Stimulated activated naive CD8-positive, alpha-beta T cell treated with anti-CD3 and anti-CD28 coated beads, Interleukin-15, Interleukin-2, amounts not matched to agents 100 ng/mL and 50 ng/mL, for 24 hours (primary cell): ENCODE measurements around the gene BEGAIN.

ENCODE experiments used
- H3K27ac Mint-ChIP-seq: one replicate; pipeline ENCODE4 v1.8.0; 2021; ENCODE audit warnings: mild to moderate bottlenecking, mixed read lengths
- H3K27me3 Mint-ChIP-seq: one replicate; pipeline ENCODE4 v1.8.0; 2021; ENCODE audit warnings: mixed read lengths
- H3K36me3 Mint-ChIP-seq: one replicate; pipeline ENCODE4 v1.8.0; 2021; ENCODE audit warnings: low read depth, mixed read lengths
- H3K4me1 Mint-ChIP-seq: one replicate; pipeline ENCODE4 v1.8.0; 2021; ENCODE audit warnings: low read depth, mixed read lengths
- H3K4me3 Mint-ChIP-seq: one replicate; pipeline ENCODE4 v1.8.0; 2021; ENCODE audit warnings: mild to moderate bottlenecking, mixed read lengths
- H3K9me3 Mint-ChIP-seq: one replicate; pipeline ENCODE4 v1.8.0; 2021; ENCODE audit warnings: mixed read lengths

BEGAIN gene

GRCh38 chr14:100540141-100540925 is 46.9 kb downstream of the BEGAIN start:
- H3K9me3 Mint-ChIP-seq = no peaks in the 10 kb centered on the region
- H3K27ac Mint-ChIP-seq = no peak overlapping the region
- no peaks in the 10 kb centered on the region for H3K27me3 Mint-ChIP-seq
- H3K4me3 Mint-ChIP-seq = no peak overlapping the region
- H3K4me1 Mint-ChIP-seq = no peaks in the 10 kb centered on the region
- H3K36me3 Mint-ChIP-seq = no peaks in the 10 kb centered on the region

GRCh38 chr14:100539766-100540140 is 47.5 kb downstream of the BEGAIN start:
- Mint-ChIP-seq H3K27me3 (no peaks in the 10 kb centered on the region), H3K36me3 (no peaks in the 10 kb centered on the region)

DNA sequence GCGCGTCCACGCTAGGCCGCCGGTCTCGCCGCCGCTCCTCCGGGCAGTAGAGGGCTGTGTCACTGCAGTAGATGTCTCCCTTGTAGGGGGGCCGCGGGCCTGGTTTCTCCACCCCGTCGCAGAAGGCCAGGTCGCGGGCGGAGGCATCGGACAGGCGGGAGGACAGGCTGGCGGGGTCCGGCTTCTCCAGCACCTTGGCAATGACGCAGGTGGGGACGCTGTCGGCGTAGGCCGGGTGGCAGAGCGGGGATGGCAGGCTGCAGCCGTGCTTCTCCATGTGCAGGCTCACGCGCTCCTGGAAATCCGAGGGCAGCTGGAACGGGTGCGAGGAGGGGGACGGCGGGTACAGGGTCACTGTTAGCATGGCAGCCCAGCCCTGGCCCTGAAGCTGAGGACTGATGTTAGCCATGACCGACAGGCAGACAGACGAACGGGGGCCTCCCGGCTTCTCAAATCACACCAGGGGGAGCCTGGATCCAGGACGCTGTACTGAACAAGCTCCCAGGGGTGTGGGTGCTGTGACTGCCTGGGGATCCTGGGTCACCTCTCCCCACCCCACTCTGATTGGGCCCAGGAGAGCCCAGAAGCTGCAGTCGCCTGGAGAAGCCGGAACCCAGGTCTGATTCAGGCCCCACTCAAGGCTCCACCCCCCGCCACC is 48.1 kb downstream of the BEGAIN start:
- no peaks in the 10 kb centered on the region for H3K36me3 Mint-ChIP-seq
- H3K27me3 Mint-ChIP-seq = no peaks in the 10 kb centered on the region
- H3K4me3 Mint-ChIP-seq = no peak overlapping the region
- no peak overlapping the region for H3K27ac Mint-ChIP-seq
- H3K4me1 Mint-ChIP-seq = no peaks in the 10 kb centered on the region
- H3K9me3 Mint-ChIP-seq = no peaks in the 10 kb centered on the region

More at GRCh38 chr14:100539766-100540140, 47.5 kb downstream of the BEGAIN start:
- Mint-ChIP-seq H3K27ac (no peak overlapping the region), H3K4me1 (no peaks in the 10 kb centered on the region), H3K9me3 (no peaks in the 10 kb centered on the region), H3K4me3 (no peak overlapping the region)

DNA sequence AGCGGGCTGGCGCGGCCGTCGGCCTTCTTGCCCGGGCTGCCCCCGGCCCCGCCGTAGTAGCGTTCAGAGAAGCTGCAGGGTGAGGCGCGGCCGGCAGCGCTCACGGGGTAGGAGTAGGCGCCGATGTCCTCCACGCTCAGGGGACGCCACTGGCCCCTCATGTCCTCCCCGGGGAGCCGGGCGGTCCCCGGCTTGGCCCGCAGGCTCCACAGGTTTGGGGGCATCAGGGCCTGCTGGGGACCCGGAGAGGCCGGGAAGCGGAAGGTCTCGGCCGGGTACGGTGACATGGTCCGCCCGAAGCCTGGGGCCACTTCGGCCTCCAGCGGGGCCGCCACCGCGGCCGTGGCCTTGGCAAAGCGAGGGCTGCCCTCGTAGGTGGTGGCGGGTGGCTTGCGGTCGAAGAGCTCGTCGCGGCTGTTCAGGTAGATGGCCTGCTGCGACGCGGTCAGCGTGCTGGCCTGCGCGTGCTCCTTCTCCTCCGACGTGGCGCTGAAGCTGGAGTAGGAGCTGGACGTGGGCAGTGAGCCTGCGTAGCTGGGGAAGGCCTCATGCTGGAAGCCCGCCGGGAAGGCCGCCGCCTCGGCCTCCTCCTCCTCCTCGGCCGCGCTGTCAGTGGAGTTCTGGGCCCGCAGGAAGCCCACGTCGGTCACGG is 48.7 kb downstream of the BEGAIN start:
- Mint-ChIP-seq H3K36me3 (no peaks in the 10 kb centered on the region), H3K4me3 (no peak overlapping the region), H3K27me3 (no peaks in the 10 kb centered on the region), H3K27ac (no peak overlapping the region), H3K9me3 (no peaks in the 10 kb centered on the region), H3K4me1 (no peaks in the 10 kb centered on the region)

GRCh38 chr14:100537446-100538350 is 49.5 kb downstream of the BEGAIN start:
- H3K9me3 Mint-ChIP-seq = no peaks in the 10 kb centered on the region
- no peaks in the 10 kb centered on the region for H3K27me3 Mint-ChIP-seq
- no peaks in the 10 kb centered on the region for H3K4me1 Mint-ChIP-seq
- no peak overlapping the region for H3K27ac Mint-ChIP-seq
- H3K4me3 Mint-ChIP-seq = no peak overlapping the region
- no peaks in the 10 kb centered on the region for H3K36me3 Mint-ChIP-seq

DNA sequence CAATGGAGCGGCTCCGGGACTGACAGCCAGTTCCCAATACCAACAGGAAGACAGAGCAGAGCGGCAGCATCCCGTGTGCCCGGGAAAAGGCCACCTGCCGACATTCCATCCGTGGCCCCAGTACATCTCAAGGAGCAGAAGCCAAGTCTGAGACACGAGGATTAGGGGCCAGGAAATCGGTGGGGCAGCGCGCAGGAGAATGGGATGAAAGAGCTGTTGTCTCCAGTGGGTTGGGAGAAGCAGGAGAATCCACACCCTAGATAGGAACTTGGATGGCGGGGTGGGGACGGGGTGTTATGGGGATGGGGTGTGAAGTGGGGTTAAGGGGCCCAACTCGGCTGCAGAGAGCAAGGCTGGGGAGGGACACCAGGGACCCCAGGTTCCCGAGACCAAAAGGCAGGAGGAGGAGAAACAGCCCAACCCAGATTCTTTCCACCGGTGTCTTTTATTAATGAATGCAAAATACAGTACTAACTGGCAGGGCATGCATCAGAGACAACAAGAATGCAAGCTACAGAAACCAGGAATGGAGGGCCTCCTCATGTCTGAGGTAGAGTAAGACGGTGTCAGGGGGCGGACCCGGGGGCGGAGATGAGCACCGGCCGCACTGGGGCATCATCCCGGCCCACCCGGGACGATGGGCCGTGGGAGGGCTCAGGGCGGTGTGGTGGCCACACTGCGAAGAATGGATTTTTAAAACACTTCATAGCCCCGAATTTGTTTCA is 50.3 kb downstream of the BEGAIN start:
- H3K27me3 Mint-ChIP-seq = no peaks in the 10 kb centered on the region
- no peak overlapping the region for H3K27ac Mint-ChIP-seq
- no peaks in the 10 kb centered on the region for H3K9me3 Mint-ChIP-seq
- no peak overlapping the region for H3K4me3 Mint-ChIP-seq
- H3K4me1 Mint-ChIP-seq = no peaks in the 10 kb centered on the region
- no peaks in the 10 kb centered on the region for H3K36me3 Mint-ChIP-seq

- Mint-ChIP-seq H3K4me1 (no peaks in the 10 kb centered on the region), H3K36me3 (no peaks in the 10 kb centered on the region), H3K4me3 (no peak overlapping the region), H3K27ac (no peak overlapping the region), H3K27me3 (no peaks in the 10 kb centered on the region), H3K9me3 (no peaks in the 10 kb centered on the region)
Measured at GRCh38 chr14:100536121-100536510, 51.1 kb downstream of the BEGAIN start.

GRCh38 chr14:100535287-100536120 is 51.7 kb downstream of the BEGAIN start:
- Mint-ChIP-seq H3K27ac (no peak overlapping the region), H3K4me1 (no peaks in the 10 kb centered on the region), H3K9me3 (no peaks in the 10 kb centered on the region), H3K4me3 (no peak overlapping the region), H3K27me3 (no peaks in the 10 kb centered on the region), H3K36me3 (no peaks in the 10 kb centered on the region)

GRCh38 chr14:100534528-100535286 is 52.5 kb downstream of the BEGAIN start:
- Mint-ChIP-seq H3K4me1 (no peaks in the 10 kb centered on the region), H3K27ac (no peak overlapping the region), H3K36me3 (no peaks in the 10 kb centered on the region)

GRCh38 chr14:100533656-100534485 is 53.3 kb downstream of the BEGAIN start:
- Mint-ChIP-seq H3K4me3 (no peak overlapping the region), H3K27me3 (no peaks in the 10 kb centered on the region), H3K4me1 (no peaks in the 10 kb centered on the region), H3K27ac (no peak overlapping the region), H3K36me3 (no peaks in the 10 kb centered on the region), H3K9me3 (no peaks in the 10 kb centered on the region)

More at GRCh38 chr14:100534528-100535286, 52.5 kb downstream of the BEGAIN start:
- no peaks in the 10 kb centered on the region for H3K9me3 Mint-ChIP-seq
- H3K27me3 Mint-ChIP-seq = no peaks in the 10 kb centered on the region
- no peak overlapping the region for H3K4me3 Mint-ChIP-seq

GRCh38 chr14:100532906-100533655 is 54.1 kb downstream of the BEGAIN start:
- no peak overlapping the region for H3K27ac Mint-ChIP-seq
- no peaks in the 10 kb centered on the region for H3K27me3 Mint-ChIP-seq
- H3K9me3 Mint-ChIP-seq = no peaks in the 10 kb centered on the region
- no peaks in the 10 kb centered on the region for H3K36me3 Mint-ChIP-seq
- no peak overlapping the region for H3K4me3 Mint-ChIP-seq
- no peaks in the 10 kb centered on the region for H3K4me1 Mint-ChIP-seq
